Measurements from ENCODE around the gene KDM2A.

Gene KDM2A

GRCh38 chr11:67082071-67082791 is 36.8 kb upstream of the KDM2A start:
- FAIRE-seq = no peak
- TF ChIP-seq CTCF (IDR thresholded peaks at IDR 0.05; ENCODE audit: insufficient read depth, missing control alignments) = no peak
- no peak for DNase-seq (ENCODE audit: insufficient read length, low spot score)

GRCh38 chr11:67083786-67084366 is 35.2 kb upstream of the KDM2A start:
- no peak for TF ChIP-seq CTCF (IDR thresholded peaks at IDR 0.05; ENCODE audit: insufficient read depth, missing control alignments)
- FAIRE-seq (no peak), DNase-seq (ENCODE audit: insufficient read length, low spot score) (no peak)

GRCh38 chr11:67085617-67086016 is 33.4 kb upstream of the KDM2A start:
- DNase-seq (ENCODE audit: insufficient read length, low spot score) = no peak
- no peak for FAIRE-seq

GRCh38 chr11:67090717-67091116 is 28.3 kb upstream of the KDM2A start:
- TF ChIP-seq CTCF (IDR thresholded peaks at IDR 0.05; ENCODE audit: insufficient read depth, missing control alignments) = no peak
- DNase-seq (ENCODE audit: insufficient read length, low spot score) (no peak), FAIRE-seq (no peak)

More at GRCh38 chr11:67085617-67086016, 33.4 kb upstream of the KDM2A start:
- TF ChIP-seq CTCF (IDR thresholded peaks at IDR 0.05; ENCODE audit: insufficient read depth, missing control alignments) = no peak

GRCh38 chr11:67095214-67095507 is 23.9 kb upstream of the KDM2A start:
- TF ChIP-seq CTCF (IDR thresholded peaks at IDR 0.05; ENCODE audit: insufficient read depth, missing control alignments) = no peak
- DNase-seq (ENCODE audit: insufficient read length, low spot score) = no peak
- no peak for FAIRE-seq

- FAIRE-seq (no peak), DNase-seq (ENCODE audit: insufficient read length, low spot score) (no peak)
- TF ChIP-seq CTCF (IDR thresholded peaks at IDR 0.05; ENCODE audit: insufficient read depth, missing control alignments) = no peak
These were observed 20.1 kb upstream of the KDM2A start for GRCh38 chr11:67098799-67099429.

GRCh38 chr11:67099831-67100324 is 19.2 kb upstream of the KDM2A start:
- DNase-seq (ENCODE audit: insufficient read length, low spot score) = no peak
- FAIRE-seq = no peak
- no peak for TF ChIP-seq CTCF (IDR thresholded peaks at IDR 0.05; ENCODE audit: insufficient read depth, missing control alignments)

Data from D721Med (cell line).